ENCODE data around the gene CPAMD8. TPM values are rescaled to one million over a fixed set of nuclear protein-coding genes. Genes with fewer than 3 reads are reported as not detected.

CPAMD8 gene
- total RNA-seq, 2 donors from 2014 or later = 5.5 to 21.4 TPM

- no peak for DNase-seq (ENCODE audit: low spot score)
- Histone ChIP-seq H3K36me3 (peaks cover 19% of the 10 kb centered on the region), H3K27me3 (no peaks in the 10 kb centered on the region), H3K4me3 (no peak overlapping the region), H3K4me1 (no peaks in the 10 kb centered on the region), H3K9me3 (no peaks in the 10 kb centered on the region), H3K27ac (no peak overlapping the region)
- TF ChIP-seq CTCF (IDR thresholded peaks at IDR 0.05) = peak; percentile 51 to 80
Measured at GRCh38 chr19:17052439-17052838, 25.8 kb upstream of the CPAMD8 start.

- no peaks in the 10 kb centered on the region for H3K4me1 ChIP-seq
- H3K27ac ChIP-seq = no peak overlapping the region
- H3K27me3 ChIP-seq = no peaks in the 10 kb centered on the region
- no peak for TF ChIP-seq CTCF (IDR thresholded peaks at IDR 0.05)
- no peak for DNase-seq (ENCODE audit: low spot score)
- H3K4me3 ChIP-seq = no peak overlapping the region
- H3K9me3 ChIP-seq = no peaks in the 10 kb centered on the region
- peaks cover 14% of the 10 kb centered on the region for H3K36me3 ChIP-seq
Measured at GRCh38 chr19:17049711-17050280, 23.2 kb upstream of the CPAMD8 start.

- no peak for DNase-seq (ENCODE audit: low spot score)
- TF ChIP-seq CTCF (IDR thresholded peaks at IDR 0.05) = no peak
- Histone ChIP-seq H3K9me3 (no peaks in the 10 kb centered on the region), H3K36me3 (peaks cover 14% of the 10 kb centered on the region), H3K27ac (no peak overlapping the region), H3K4me3 (no peak overlapping the region), H3K27me3 (no peaks in the 10 kb centered on the region), H3K4me1 (no peaks in the 10 kb centered on the region)
Measured at GRCh38 chr19:17048885-17049453, 22.4 kb upstream of the CPAMD8 start.

GRCh38 chr19:17045907-17046502 is 19.4 kb upstream of the CPAMD8 start:
- H3K9me3 ChIP-seq = no peaks in the 10 kb centered on the region
- DNase-seq (ENCODE audit: low spot score) = no peak
- H3K27ac ChIP-seq = no peak overlapping the region
- no peak for TF ChIP-seq CTCF (IDR thresholded peaks at IDR 0.05)
- H3K27me3 ChIP-seq = no peaks in the 10 kb centered on the region
- no peaks in the 10 kb centered on the region for H3K4me1 ChIP-seq
- peaks cover 14% of the 10 kb centered on the region for H3K36me3 ChIP-seq
- no peak overlapping the region for H3K4me3 ChIP-seq

- no peak overlapping the region for H3K27ac ChIP-seq
- no peak overlapping the region for H3K4me3 ChIP-seq
- H3K4me1 ChIP-seq = no peaks in the 10 kb centered on the region
- no peaks in the 10 kb centered on the region for H3K9me3 ChIP-seq
- TF ChIP-seq CTCF (IDR thresholded peaks at IDR 0.05) = no peak
- no peak for DNase-seq (ENCODE audit: low spot score)
- no peaks in the 10 kb centered on the region for H3K27me3 ChIP-seq
- peaks cover under 1% of the 10 kb centered on the region for H3K36me3 ChIP-seq
Measured at GRCh38 chr19:17043744-17044143, 17.1 kb upstream of the CPAMD8 start.

Measured in right atrium auricular region (tissue), 2 donors.